ENCODE results near the gene SLC9C1.

GRCh38 chr3:112320691-112321090 lies 26.7 kb upstream of the SLC9C1 start:
- no peak for TF ChIP-seq CTCF (conservative IDR thresholded peaks at IDR 0.05 in 1 of 2, IDR thresholded peaks at IDR 0.05 in 1 of 2; ENCODE audit: low read depth in 1 of 2, low read length in 2 of 2)
- no peak for TF ChIP-seq EZH2 (IDR thresholded peaks at IDR 0.05; ENCODE audit: low read length, missing control alignments)
